Esophagus squamous epithelium (tissue), 5 donors: ENCODE measurements around the gene ABR. TPM values are rescaled to one million over a fixed set of nuclear protein-coding genes. Genes with fewer than 3 reads are reported as not detected.

Source experiments
- DNase-seq: peaks from one replicate; lab custom pipeline; 2025; lab: John Stamatoyannopoulos, UW
- H3K27ac ChIP-seq, 4 donors: fragments of 200-600 bp; sonication (generic); one replicate each; pipeline ENCODE4 v1.5.1; 2016 to 2019; ENCODE audit warnings: mild to moderate bottlenecking in 1 of 4
- H3K27me3 ChIP-seq, 4 donors: fragments of 200-600 bp; sonication (generic); 1 replicate in 3 of 4; 2 replicates in 1 of 4; pipeline versions ENCODE4 v1.5.1 to v1.6.0; 2017 to 2021; ENCODE audit warnings: antibody characterized with exemption in 1 of 4
- H3K36me3 ChIP-seq, 3 donors: fragments of 200-600 bp; sonication (generic); one replicate each; pipeline ENCODE4 v1.5.1; 2016 to 2019
- H3K4me1 ChIP-seq, 3 donors: fragments of 200-600 bp; sonication (generic); one replicate each; pipeline ENCODE4 v1.5.1; 2017 to 2019
- H3K4me3 ChIP-seq, 4 donors: fragments of 200-600 bp; sonication (generic); 1 replicate in 3 of 4; 2 replicates in 1 of 4; pipeline ENCODE4 v1.5.1; 2016 to 2019; ENCODE audit warnings: mild to moderate bottlenecking in 2 of 4, moderate library complexity in 1 of 4
- H3K9me3 ChIP-seq, 3 donors: fragments of 200-600 bp; sonication (generic); one replicate each; pipeline ENCODE4 v1.5.1; 2016 to 2019
- POLR2A ChIP-seq, 4 donors: fragments of 450-650 bp; IDR thresholded peaks; one replicate each; pipeline ENCODE4 v1.6.1; 2017; ENCODE audit warnings: antibody characterized with exemption in 4 of 4, mild to moderate bottlenecking in 4 of 4, moderate library complexity in 3 of 4
- WGBS, 2 donors: methylation state at CpG; one replicate each; pipeline ENCODE4 v1.1.5; 2018; 5-methylcytosine and 5-hydroxymethylcytosine counted together
- intact Hi-C: fragments of 100-400 bp; cut with DNase I; formaldehyde crosslinking; loops from one replicate; pipeline ENCODE4 v1.15.0; 2022
- total RNA-seq, 4 donors: library from RNA; depleted of rRNA; stranded (reverse); fragments of >200 nt; gene quantifications; one replicate each; pipeline ENCODE4 v1.1.0, GENCODE V29; 2016
- TF ChIP-seq, protein P1 (sequence below), 6 experiments: fragments of 450-650 bp in 4 of 6; fragments of 200-600 bp in 2 of 6; sonication (generic) in 2 of 6; IDR thresholded peaks; one replicate each; pipeline ENCODE4 v1.5.1; 2016 to 2019; ENCODE audit warnings: antibody characterized with exemption in 6 of 6, mild to moderate bottlenecking in 4 of 6, moderate library complexity in 4 of 6
- donor health status: DM: yes; HTN: yes; CAD: no.

ABR gene
- total RNA-seq, 4 donors from 2014 or later, result 62.1 to 248 (median 75.5) TPM

DNA sequence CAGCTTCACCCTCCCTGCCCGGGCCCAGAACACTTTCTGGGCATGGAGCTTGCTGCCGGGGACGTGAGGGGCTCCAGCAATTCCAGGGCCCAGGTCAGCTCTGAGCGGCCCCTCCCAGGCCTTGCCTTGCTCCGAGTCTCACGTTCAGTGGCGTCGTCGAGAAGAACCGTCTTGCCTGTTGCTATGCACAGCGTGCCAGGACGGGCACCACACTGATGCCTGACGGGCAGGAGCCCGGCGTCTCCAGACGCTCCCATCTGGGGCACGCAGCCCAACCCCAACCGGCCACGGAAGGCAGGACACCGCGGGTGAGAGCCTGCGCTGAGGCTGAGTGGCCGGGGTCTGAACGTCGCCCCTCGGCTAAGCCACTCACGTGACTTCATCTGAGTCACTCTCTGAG, 155.7 kb downstream of the ABR start:
- H3K9me3 ChIP-seq, result no peaks in the 10 kb centered on the region
- H3K27ac ChIP-seq, result no peak overlapping the region
- H3K36me3 ChIP-seq, result peaks cover 0 to 93% (median 5%) of the 10 kb centered on the region in 3 donors
- no peak for DNase-seq
- H3K27me3 ChIP-seq, result no peaks in the 10 kb centered on the region
- TF ChIP-seq, protein P1, sequence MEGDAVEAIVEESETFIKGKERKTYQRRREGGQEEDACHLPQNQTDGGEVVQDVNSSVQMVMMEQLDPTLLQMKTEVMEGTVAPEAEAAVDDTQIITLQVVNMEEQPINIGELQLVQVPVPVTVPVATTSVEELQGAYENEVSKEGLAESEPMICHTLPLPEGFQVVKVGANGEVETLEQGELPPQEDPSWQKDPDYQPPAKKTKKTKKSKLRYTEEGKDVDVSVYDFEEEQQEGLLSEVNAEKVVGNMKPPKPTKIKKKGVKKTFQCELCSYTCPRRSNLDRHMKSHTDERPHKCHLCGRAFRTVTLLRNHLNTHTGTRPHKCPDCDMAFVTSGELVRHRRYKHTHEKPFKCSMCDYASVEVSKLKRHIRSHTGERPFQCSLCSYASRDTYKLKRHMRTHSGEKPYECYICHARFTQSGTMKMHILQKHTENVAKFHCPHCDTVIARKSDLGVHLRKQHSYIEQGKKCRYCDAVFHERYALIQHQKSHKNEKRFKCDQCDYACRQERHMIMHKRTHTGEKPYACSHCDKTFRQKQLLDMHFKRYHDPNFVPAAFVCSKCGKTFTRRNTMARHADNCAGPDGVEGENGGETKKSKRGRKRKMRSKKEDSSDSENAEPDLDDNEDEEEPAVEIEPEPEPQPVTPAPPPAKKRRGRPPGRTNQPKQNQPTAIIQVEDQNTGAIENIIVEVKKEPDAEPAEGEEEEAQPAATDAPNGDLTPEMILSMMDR (IDR thresholded peaks at IDR 0.05), result no peak
- no peak for TF ChIP-seq POLR2A (IDR thresholded peaks at IDR 0.05)
- peaks cover under 1 to 42% (median 7%) of the 10 kb centered on the region in 3 donors for H3K4me1 ChIP-seq
- WGBS, 2 donors, result 45 to 70% methylated on average over 8 to 16 of the region's 27 CpGs
- intact Hi-C loops, result no loop called here
- no peak overlapping the region for H3K4me3 ChIP-seq

DNA sequence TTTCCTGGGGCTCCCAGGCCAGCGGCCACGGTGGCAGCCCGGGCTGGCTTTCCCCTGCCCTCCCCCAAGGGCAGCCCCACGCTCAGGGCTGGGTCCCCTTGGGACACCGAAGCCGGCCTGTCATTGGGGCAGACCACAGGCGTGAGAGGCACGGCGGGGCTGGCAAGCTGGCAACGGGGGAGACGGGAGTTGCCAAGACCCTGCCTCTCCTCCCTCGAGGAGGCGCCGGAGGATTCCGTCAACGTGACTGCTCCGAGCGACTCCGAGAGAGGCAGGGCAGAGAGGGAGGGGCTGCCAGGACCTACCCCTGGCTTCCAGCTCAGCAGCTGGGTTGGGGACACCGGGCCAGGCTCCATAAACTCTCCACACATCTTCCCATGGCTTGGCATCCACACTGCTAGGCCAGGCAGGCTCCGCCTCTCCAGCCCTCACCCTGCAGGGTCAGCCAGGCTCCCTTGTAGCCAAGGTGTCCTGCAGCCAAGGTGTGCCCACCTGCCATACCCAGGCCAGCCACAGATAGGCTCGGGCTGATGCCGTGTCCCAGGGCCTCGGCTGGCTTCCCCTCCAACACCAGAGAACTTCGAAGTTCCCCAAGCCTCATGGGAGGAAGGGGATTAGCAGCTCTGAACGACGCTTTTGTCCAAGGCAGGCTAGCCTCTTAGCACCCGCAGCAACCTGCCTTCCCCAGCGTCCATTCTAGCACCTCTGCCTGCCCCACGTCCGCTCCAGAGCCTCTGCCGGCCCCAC, 157.3 kb downstream of the ABR start:
- Histone ChIP-seq H3K27ac (peak overlapping the region in 1 of 4 donors; percentile 29), H3K9me3 (no peaks in the 10 kb centered on the region), H3K27me3 (no peaks in the 10 kb centered on the region), H3K4me3 (no peak overlapping the region), H3K4me1 (peaks cover 0 to 33% (median 0%) of the 10 kb centered on the region in 3 donors), H3K36me3 (peaks cover 0 to 94% (median 1%) of the 10 kb centered on the region in 3 donors)
- TF ChIP-seq POLR2A (IDR thresholded peaks at IDR 0.05), result no peak
- TF ChIP-seq, protein P1 (IDR thresholded peaks at IDR 0.05), result no peak
- DNase-seq, result no peak
- 83 to 86% methylated on average over 4 to 5 of the region's 32 CpGs for WGBS, 2 donors
- intact Hi-C loops, result no loop called here

DNA sequence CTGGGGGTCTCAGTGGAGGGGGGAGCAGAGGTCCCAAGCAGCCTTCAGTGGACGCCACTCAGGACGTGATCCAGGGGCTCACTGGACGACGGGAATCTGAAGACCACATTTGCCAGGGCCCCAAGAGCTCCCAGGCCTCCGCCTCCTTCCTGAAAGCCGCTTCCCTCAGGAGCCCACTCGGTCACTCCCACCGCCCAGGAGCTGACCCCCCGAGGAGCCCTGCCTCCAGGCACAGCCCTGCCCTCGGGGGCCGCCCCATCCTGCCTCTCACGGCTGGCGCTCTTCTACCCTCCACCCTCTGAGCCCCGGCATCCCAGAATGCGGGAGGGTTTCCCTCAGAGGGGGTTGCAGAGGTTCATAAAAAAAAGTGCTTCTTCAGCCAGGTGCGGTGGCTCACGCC, 158.6 kb downstream of the ABR start:
- WGBS, 2 donors, result 87 to 100% methylated on average over 1 to 12 of the region's 17 CpGs
- no peak overlapping the region for H3K27ac ChIP-seq

DNA sequence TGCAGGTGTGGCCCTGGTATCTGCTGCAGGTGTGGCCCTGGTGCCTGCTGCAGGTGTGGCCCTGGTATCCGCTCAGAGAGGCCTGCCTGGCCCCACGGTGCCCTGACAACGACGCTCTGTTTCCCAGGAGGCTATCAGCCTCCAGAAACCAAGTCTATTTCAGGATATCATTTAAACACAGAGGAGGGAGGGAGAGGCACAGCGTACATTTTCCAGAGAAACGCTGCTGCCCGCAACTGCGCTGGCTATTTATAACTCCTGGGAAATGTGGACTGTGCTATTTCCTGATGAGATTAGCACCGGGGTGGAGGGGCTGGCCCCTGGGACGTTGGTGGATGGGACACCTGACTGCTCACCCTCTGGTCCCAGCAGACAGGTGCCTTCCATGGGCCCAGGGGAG, 160.3 kb downstream of the ABR start:
- Histone ChIP-seq H3K27ac (peak overlapping the region in 2 of 4 donors; percentile 24 to 50), H3K4me3 (no peak overlapping the region), H3K27me3 (no peaks in the 10 kb centered on the region), H3K36me3 (peaks cover 0 to 97% (median 0%) of the 10 kb centered on the region in 3 donors), H3K9me3 (no peaks in the 10 kb centered on the region), H3K4me1 (peaks cover 0 to 30% (median 0%) of the 10 kb centered on the region in 3 donors)
- intact Hi-C loops, result no loop called here
- 0 to 79% methylated on average over 1 to 7 of the region's 10 CpGs for WGBS, 2 donors
- TF ChIP-seq, protein P1 (IDR thresholded peaks at IDR 0.05), result no peak
- TF ChIP-seq POLR2A (IDR thresholded peaks at IDR 0.05), result no peak
- no peak for DNase-seq

More for the DNA sequence above, 158.6 kb downstream of the ABR start:
- no peak for DNase-seq
- Histone ChIP-seq H3K36me3 (peaks cover 0 to 94% (median 0%) of the 10 kb centered on the region in 3 donors), H3K4me1 (peaks cover 0 to 32% (median 0%) of the 10 kb centered on the region in 3 donors), H3K4me3 (no peak overlapping the region), H3K9me3 (no peaks in the 10 kb centered on the region), H3K27me3 (no peaks in the 10 kb centered on the region)
- TF ChIP-seq, protein P1 (IDR thresholded peaks at IDR 0.05), result no peak
- TF ChIP-seq POLR2A (IDR thresholded peaks at IDR 0.05), result no peak
- intact Hi-C loops, result no loop called here

DNA sequence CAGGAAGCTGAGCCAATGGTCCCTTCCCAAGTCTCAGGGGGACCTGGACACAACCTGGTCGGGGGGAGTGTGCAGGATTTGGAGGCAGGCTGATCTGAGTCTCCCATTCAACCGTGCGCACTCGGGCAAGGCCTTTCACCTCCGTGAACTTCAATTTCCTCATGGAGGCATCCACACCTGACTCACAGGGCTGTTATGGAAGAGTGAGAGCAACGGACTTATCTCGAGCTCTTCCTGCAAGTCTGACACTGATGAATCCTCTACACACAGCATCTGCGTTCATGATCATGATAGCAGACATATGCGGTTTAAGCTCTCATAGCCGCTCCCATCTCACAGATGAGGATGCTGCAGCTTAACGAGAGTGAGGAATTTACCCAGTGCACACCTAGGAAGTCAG, 161.2 kb downstream of the ABR start:
- WGBS, 2 donors, result 67 to 89% methylated on average over 5 to 7 of the region's 11 CpGs
- intact Hi-C loops, result no loop called here
- Histone ChIP-seq H3K4me1 (peaks cover 0 to 23% (median 0%) of the 10 kb centered on the region in 3 donors), H3K27ac (no peak overlapping the region), H3K36me3 (peaks cover 0 to 96% (median 0%) of the 10 kb centered on the region in 3 donors), H3K4me3 (no peak overlapping the region), H3K27me3 (no peaks in the 10 kb centered on the region), H3K9me3 (no peaks in the 10 kb centered on the region)
- TF ChIP-seq, protein P1 (IDR thresholded peaks at IDR 0.05), result no peak
- TF ChIP-seq POLR2A (IDR thresholded peaks at IDR 0.05), result no peak
- no peak for DNase-seq
